GM21423 (cell line): ENCODE measurements around the gene HSPA5.
A peak's percentile ranks its signal among the peaks of the same experiment; 100 is the strongest.
"Not testable (repeated sequence)": the region's sequence is repeated elsewhere in the genome, so short reads cannot be mapped to it uniquely, and the experiment has no call there.

Experiments
- ATAC-seq: cut with Tn5 transposase; IDR thresholded peaks from one replicate; pipeline ENCODE4 v1.9.1; 2021; ENCODE audit warnings: mild to moderate bottlenecking, moderate library complexity; ENCODE audit not compliant: unreplicated experiment

The HSPA5 gene

GRCh38 chr9:125243792-125244260, 2.7 kb upstream of the HSPA5 start:
- ATAC-seq: no peak

- ATAC-seq: peak; percentile 9
Measured at GRCh38 chr9:125241863-125242739, 958 bp upstream of the HSPA5 start.

GRCh38 chr9:125240649-125240999, 519 bp downstream of the HSPA5 start:
- peak; percentile 4 for ATAC-seq

GRCh38 chr9:125239631-125240597, 1.2 kb downstream of the HSPA5 start:
- no peak for ATAC-seq

- no peak for ATAC-seq
Measured at GRCh38 chr9:125238915-125239446, 2.2 kb downstream of the HSPA5 start.

- ATAC-seq: no peak
Measured at GRCh38 chr9:125238127-125238914, 2.8 kb downstream of the HSPA5 start.

GRCh38 chr9:125236520-125237159, 4.5 kb downstream of the HSPA5 start:
- not testable (repeated sequence) for ATAC-seq

- no peak for ATAC-seq
Measured at GRCh38 chr9:125235804-125236519, 5.2 kb downstream of the HSPA5 start.

- ATAC-seq: not testable (repeated sequence)
Measured at GRCh38 chr9:125234099-125234498, 7.0 kb downstream of the HSPA5 start.

GRCh38 chr9:125233678-125234077, 7.5 kb downstream of the HSPA5 start:
- no peak for ATAC-seq

- no peak for ATAC-seq
Measured at GRCh38 chr9:125227761-125228160, 13.4 kb downstream of the HSPA5 start.

GRCh38 chr9:125224858-125225257, 16.3 kb downstream of the HSPA5 start:
- not testable (repeated sequence) for ATAC-seq

GRCh38 chr9:125218621-125219020, 22.5 kb downstream of the HSPA5 start:
- no peak for ATAC-seq

- ATAC-seq: no peak
Measured at GRCh38 chr9:125214186-125214585, 27.0 kb downstream of the HSPA5 start.

- no peak for ATAC-seq
Measured at GRCh38 chr9:125204477-125204876, 36.7 kb downstream of the HSPA5 start.

- no peak for ATAC-seq
Measured at GRCh38 chr9:125202846-125203618, 38.1 kb downstream of the HSPA5 start.

GRCh38 chr9:125200216-125201047, 40.7 kb downstream of the HSPA5 start, which contains the start of gene RABEPK:
Gene RABEPK (plus strand): TSS chr9:125200542. CDS start chr9:125203014, 2,472 bp downstream.
- peak; percentile 98 for ATAC-seq
